T47D (cell line): ENCODE results near the gene RNF20.
A peak's percentile ranks its signal among the peaks of the same experiment; 100 is the strongest.

ENCODE experiments used
- DNase-seq, 2 experiments: peaks; one replicate each; pipeline versions ENCODE4 v3.0.0 to v3.0.0-alpha.2; 2011 to 2012; ENCODE audit warnings: low read depth in 1 of 2, low spot score in 1 of 2
- JUND ChIP-seq: IDR thresholded peaks from 2 replicates; pipeline ENCODE4 v1.6.1; 2012; ENCODE audit warnings: low read depth
- in situ Hi-C: cut with HindIII; loops from 2 replicates; pipeline ENCODE4 v1.10.0; 2016; ENCODE audit warnings: low sequenced_read_pairs, low pct_unique_long_range_greater_than_20kb

The RNF20 gene

GRCh38 chr9:101533334-101534204 lies at the start of gene RNF20:
TSS of gene RNF20 (plus strand) at chr9:101533853. CDS start at chr9:101535424, 1,571 bp downstream.
- DNase-seq, result peak; percentile 63 to 98
- TF ChIP-seq JUND, result no peak
- in situ Hi-C loops, result no loop called here

GRCh38 chr9:101484046-101484445 lies 49.6 kb upstream of the RNF20 start:
- in situ Hi-C loops, result no loop called here
- no peak for DNase-seq
- no peak for TF ChIP-seq JUND

GRCh38 chr9:101485924-101486692 lies 47.5 kb upstream of the RNF20 start:
- DNase-seq, result no peak
- TF ChIP-seq JUND, result no peak
- in situ Hi-C loops, result no loop called here

- in situ Hi-C loops, result no loop called here
- no peak for DNase-seq
- TF ChIP-seq JUND, result no peak
Measured at GRCh38 chr9:101486693-101487442, 46.8 kb upstream of the RNF20 start.

- no peak for TF ChIP-seq JUND
- DNase-seq, result no peak
- in situ Hi-C loops, result no loop called here
Measured at GRCh38 chr9:101487443-101487840, 46.2 kb upstream of the RNF20 start.

- TF ChIP-seq JUND, result no peak
- in situ Hi-C loops, result no loop called here
- peak in 1 of 2 experiments; percentile 4 for DNase-seq
Measured at GRCh38 chr9:101495810-101496209, 37.8 kb upstream of the RNF20 start.

GRCh38 chr9:101498323-101498722 lies 35.3 kb upstream of the RNF20 start:
- TF ChIP-seq JUND, result no peak
- no peak for DNase-seq
- in situ Hi-C loops, result no loop called here

- in situ Hi-C loops, result no loop called here
- no peak for DNase-seq
- TF ChIP-seq JUND, result no peak
Measured at GRCh38 chr9:101504188-101504587, 29.5 kb upstream of the RNF20 start.

GRCh38 chr9:101508211-101508610 lies 25.4 kb upstream of the RNF20 start:
- in situ Hi-C loops, result no loop called here
- no peak for DNase-seq
- TF ChIP-seq JUND, result no peak

- TF ChIP-seq JUND, result no peak
- DNase-seq, result no peak
- in situ Hi-C loops, result no loop called here
Measured at GRCh38 chr9:101509572-101509971, 24.1 kb upstream of the RNF20 start.

- no peak for DNase-seq
- in situ Hi-C loops, result no loop called here
- TF ChIP-seq JUND, result no peak
Measured at GRCh38 chr9:101510459-101510858, 23.2 kb upstream of the RNF20 start.

- no peak for DNase-seq
- TF ChIP-seq JUND, result no peak
- in situ Hi-C loops, result no loop called here
Measured at GRCh38 chr9:101511009-101511408, 22.6 kb upstream of the RNF20 start.
